HG03378 (cell line): Measurements from ENCODE around the gene TPRN.

Source experiments
- ATAC-seq: cut with Tn5 transposase; IDR thresholded peaks from one replicate; pipeline ENCODE4 v1.9.1; 2021; ENCODE audit warnings: mild to moderate bottlenecking, moderate library complexity; ENCODE audit not compliant: unreplicated experiment

TPRN gene

GRCh38 chr9:137163365-137163715 is 37.2 kb downstream of the TPRN start:
- no peak for ATAC-seq

DNA sequence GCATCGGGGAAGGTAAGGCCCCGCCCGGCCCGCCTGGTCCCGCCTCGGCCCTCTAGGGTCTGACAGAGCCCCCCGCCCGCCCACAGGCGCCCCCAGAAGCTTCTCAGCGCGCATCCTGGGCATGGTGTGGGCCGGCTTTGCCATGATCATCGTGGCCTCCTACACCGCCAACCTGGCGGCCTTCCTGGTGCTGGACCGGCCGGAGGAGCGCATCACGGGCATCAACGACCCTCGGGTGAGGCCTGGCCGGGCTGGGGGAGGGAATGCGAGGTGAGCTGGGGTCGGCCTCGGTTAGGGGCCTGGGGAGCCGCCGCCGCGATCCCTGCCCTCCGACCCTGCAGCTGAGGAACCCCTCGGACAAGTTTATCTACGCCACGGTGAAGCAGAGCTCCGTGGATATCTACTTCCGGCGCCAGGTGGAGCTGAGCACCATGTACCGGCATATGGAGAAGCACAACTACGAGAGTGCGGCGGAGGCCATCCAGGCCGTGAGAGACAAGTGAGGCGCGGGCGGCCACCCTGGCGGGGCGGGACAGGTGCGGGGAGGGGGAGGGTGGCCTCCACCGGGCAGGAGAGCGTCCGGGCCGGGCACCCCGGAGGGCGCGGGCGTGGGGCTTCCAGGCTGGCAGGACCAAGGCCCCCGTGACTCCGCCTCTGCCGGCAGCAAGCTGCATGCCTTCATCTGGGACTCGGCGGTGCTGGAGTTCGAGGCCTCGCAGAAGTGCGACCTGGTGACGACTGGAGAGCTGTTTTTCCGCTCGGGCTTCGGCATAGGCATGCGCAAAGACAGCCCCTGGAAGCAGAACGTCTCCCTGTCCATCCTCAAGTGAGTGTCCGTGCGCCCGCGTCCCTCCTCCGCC is 37.8 kb downstream of the TPRN start:
- no peak for ATAC-seq

DNA sequence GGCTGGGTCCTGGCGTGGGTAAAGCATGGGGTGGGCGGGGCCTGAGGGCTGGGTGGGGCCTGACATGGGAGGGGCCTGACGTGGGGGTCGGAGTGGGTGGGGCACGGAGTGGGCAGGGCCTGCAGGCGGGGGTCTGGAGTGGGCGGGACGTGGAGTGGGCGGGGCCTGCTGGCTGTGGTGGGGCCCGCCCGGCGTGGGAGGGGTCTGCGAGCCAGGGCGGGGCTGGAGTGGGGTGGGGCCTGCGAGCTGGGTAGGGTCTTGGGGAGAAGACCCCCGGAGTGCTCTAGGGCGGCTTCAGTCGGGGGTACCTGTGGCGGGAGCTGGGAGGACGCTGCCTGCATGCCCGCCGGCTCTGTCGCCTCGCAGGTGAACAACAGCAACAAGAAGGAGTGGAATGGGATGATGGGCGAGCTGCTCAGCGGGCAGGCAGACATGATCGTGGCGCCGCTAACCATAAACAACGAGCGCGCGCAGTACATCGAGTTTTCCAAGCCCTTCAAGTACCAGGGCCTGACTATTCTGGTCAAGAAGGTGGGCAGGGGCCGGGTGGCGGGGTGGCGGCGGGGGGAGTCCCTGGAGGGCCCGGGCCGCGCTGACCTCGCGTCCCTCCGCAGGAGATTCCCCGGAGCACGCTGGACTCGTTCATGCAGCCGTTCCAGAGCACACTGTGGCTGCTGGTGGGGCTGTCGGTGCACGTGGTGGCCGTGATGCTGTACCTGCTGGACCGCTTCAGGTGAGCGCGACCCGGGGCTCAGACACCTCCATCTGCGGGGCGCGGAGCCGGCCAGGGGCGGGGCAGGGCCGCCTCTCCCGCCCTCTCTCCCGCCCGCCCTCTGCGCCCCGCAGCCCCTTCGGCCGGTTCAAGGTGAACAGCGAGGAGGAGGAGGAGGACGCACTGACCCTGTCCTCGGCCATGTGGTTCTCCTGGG is 38.7 kb downstream of the TPRN start:
- no peak for ATAC-seq

DNA sequence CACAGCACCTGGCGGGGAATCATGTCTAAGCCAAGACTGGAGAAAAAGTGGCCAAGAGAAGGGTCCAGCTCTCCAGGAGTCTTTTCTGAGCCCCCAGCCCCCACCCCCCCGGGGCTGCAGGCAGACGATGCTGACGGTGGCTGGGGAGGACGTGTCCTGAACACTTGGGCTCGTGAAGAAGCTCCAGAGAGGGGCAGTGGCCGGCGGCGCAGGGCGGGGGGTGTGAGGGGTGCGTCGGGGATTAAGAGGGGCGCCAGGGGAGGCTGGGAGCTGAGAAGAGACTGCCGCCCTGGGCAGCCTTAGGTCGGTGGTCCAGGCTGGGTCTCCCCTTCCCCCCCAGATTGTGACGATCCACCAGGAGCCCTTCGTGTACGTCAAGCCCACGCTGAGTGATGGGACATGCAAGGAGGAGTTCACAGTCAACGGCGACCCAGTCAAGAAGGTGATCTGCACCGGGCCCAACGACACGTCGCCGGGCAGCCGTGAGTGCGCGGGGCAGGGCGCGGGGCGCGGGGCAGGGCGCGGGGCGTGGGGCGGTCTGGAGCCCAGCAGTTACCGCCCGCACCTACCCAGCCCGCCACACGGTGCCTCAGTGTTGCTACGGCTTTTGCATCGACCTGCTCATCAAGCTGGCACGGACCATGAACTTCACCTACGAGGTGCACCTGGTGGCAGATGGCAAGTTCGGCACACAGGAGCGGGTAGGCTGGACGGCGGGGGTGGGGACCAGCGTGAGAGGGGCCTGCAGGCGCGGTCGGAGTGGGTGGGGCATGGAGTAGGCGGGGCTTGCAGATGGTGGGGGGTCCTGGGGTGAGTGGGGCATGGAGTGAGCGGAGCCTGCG is 39.6 kb downstream of the TPRN start:
- no peak for ATAC-seq

DNA sequence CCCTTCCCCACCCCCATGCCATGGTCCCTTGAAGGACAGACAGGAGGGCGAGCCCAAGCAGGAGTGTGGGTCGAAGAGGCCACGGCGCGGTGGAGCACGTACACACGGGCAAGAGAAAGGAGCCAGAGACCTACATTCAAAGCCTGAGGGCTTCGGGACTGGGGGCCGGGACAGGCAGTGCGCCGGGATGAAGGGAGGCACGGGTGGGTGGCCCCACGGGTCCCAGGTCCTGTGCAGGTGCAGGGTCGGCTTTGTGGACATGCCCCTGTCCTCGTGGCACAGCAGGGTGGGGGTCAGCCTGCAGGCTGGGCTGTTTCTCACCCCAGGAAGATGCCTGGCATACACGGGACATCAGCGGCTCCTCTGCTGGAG is 40.5 kb downstream of the TPRN start:
- ATAC-seq = no peak

DNA sequence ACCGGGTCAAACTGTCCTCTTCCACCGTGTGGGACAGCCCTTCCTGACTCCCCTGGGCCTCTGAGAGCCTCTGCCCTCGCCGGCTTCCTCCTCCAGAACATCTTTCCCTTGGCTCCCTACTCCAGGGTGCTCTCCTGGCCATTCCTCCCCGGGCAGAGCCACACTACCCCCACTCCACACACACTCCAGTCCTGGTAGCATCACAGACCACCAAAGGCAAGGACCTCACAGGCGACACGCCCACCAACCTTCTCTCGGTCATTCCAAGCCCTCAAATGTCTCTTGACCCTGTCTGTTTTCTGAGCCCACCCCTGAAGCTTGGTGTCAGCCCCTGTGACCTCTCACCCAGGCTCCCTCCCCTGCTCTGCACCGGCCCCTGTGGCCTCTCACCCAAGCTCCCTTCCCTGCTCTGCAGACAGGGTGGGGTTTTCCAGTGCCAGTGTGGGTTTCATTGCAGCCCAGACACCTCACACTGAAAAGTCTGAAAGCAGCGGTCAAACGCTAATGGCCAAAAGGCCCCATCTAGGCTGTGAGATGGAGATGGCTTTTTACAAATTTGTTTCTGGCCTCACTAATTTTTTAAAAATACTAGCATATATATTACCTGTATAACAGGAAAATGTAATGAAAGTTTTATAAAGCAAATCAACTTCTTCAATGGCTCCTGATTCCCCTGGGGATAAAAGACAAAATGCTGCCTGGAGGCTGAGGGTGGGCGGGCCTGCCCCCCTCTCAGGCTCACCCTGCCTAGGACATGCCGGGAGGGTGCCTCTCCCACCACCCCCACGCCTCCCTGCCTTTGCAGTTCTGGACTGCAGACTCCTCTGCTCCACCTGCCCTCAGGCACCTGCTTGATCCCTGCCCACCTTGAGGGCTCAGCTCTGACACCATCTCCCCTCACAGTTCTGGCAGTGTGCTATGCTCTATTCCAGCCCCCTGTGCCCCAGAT is 41.2 kb downstream of the TPRN start:
- no peak for ATAC-seq

DNA sequence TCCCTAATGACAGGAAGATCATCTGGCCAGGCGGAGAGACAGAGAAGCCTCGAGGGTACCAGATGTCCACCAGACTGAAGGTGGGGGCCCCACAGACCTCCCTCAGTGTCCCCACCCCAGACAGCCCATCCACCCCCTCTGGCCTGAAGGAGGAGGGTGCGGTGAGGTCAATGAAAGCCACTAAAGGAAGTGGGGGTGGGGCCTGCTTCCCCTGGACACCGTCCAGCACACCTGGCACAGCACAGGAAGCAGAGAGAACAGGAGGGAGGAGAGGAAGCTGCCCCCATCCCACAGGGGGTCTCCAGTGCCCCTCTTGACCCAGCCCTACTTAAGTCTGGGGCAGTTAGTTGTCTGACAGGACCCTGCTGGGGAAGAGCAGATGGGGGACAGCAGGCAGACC is 41.9 kb downstream of the TPRN start:
- no peak for ATAC-seq

DNA sequence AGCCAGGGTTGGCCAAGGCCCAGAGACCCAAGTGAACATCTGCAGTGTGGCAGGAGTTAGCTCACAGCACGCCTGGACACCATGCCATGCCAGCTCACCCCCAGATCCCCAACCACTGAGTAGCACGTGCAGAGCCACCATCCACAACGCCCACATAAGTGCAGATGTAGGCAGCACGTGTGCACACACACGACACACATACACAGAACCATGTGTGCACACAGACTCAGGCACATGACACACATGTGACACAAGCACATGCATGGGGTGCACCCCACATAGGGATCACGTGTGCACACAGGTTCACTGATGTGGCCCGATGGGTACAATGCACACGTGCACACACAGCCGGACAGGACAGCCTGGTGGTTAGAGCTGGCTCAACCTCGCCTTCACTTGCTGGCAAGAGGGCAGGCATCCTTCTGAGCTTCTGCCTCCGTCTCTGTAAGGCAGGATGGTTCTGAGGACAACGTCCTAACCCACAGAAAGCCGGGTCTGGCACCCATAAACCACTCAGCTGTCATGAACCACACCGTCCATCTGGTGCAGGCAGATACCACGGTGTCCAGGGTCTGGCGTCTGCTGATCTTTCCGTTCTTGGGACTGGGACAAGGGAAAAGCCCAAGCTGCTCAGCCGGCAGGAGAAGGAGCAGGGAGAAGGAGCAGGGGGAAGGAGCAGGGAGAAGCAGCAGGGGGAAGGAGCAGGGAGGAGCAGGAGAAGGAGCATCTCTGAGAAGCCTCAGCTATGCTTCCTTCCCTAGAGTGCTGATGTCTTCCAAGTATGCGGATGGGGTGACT is 42.7 kb downstream of the TPRN start:
- no peak for ATAC-seq

DNA sequence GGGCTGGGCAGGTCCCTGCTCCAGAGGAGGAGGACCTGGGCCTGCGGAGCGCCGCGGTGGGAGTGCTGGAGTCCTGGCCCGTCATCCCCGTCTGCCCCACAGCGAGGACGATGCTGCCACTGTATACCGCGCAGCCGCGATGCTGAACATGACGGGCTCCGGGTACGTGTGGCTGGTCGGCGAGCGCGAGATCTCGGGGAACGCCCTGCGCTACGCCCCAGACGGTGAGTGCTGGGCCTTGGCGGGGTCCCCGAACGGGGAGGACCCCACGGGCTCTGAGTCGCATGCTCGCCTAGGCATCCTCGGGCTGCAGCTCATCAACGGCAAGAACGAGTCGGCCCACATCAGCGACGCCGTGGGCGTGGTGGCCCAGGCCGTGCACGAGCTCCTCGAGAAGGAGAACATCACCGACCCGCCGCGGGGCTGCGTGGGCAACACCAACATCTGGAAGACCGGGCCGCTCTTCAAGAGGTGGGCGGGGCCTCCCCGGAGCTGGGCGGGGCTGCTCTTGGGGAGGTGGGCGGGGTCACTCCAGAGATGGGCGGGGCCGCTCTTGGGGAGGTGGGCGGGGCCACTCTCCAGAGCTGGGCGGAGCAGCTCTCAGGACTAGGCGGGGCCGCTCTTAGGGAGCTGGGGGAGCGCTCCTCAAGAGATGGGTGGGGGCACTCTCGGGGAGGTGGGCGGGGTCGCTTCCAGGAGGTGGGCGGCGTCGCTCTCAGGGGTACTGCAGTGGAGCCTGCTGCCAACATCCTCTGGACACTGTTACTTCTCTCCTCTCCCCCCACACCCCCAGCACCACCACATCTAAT is 43.8 kb downstream of the TPRN start:
- no peak for ATAC-seq

DNA sequence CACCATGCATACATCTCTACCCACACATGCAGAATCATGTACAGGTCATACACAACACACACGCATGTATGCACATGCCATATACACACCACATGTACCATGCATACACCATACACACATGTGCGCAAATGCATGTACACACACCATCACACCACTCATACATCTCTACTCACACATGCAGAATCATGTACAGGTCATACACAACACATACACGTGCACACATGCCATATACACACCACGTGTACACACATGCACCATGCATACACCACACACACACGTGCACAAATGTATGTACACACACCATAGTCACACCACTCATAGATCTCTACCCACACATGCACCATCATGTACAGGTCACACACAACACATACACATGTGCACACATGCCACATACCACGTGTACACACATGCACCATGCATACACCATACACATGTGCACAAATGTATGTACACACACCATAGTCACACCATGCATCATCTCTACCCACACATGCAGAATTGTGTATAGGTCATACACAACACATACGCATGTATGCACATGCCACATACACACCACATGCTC is 47.6 kb downstream of the TPRN start:
- no peak for ATAC-seq

GRCh38 chr9:137150617-137151457 is 49.7 kb downstream of the TPRN start:
- ATAC-seq = no peak

GRCh38 chr9:137149942-137150616 is 50.5 kb downstream of the TPRN start:
- ATAC-seq = no peak

GRCh38 chr9:137149363-137149762 is 51.2 kb downstream of the TPRN start:
- no peak for ATAC-seq

- no peak for ATAC-seq
Measured at GRCh38 chr9:137148661-137149060, 51.9 kb downstream of the TPRN start.

DNA sequence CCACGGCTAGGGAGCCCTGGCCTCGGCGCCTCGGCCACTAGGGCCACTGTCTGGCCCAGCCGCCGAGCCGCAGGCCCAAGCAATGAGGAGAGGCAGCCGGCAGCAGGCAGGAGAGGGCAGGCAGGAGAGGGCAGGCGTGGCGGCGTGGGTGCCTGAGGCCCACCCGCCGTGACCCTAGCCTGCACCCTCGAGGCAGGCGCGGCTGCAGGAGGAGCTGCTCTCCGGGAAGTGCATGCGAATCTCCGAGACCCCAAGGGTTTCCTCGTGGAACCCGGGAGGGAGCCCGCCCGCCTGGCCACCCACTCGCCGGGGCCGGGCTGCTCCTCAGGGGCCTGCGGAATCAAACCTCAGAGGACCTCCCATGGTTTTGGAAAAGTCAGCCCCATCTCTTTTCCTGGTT is 52.3 kb downstream of the TPRN start:
- ATAC-seq = no peak

GRCh38 chr9:137147793-137148160 is 52.8 kb downstream of the TPRN start:
- no peak for ATAC-seq
